Loucy (cell line): ENCODE data around the gene PAXIP1.

ENCODE experiments used
- H2AFZ ChIP-seq: fragments of 200-600 bp; sonication (generic); 2 replicates; pipeline ENCODE4 v1.6.0; 2016; ENCODE audit warnings: antibody characterized with exemption, mild to moderate bottlenecking, low read length, moderate library complexity
- H3F3A ChIP-seq: fragments of 200-600 bp; 2 replicates; pipeline ENCODE4 v1.6.0; 2016; ENCODE audit warnings: antibody characterized with exemption, low read depth, mild to moderate bottlenecking
- H3K27me3 ChIP-seq: fragments of 200-600 bp; sonication (generic); 2 replicates; pipeline ENCODE4 v1.6.1; 2014; ENCODE audit warnings: low read length, mild to moderate bottlenecking; ENCODE audit not compliant: insufficient read depth, poor library complexity, severe bottlenecking
- H3K36me3 ChIP-seq: fragments of 200-600 bp; sonication (generic); 2 replicates; pipeline ENCODE4 v1.6.1; 2016; ENCODE audit warnings: low read length; ENCODE audit not compliant: insufficient read depth
- H3K4me1 ChIP-seq: fragments of 200-600 bp; sonication (generic); 2 replicates; pipeline ENCODE4 v1.5.1; 2014; ENCODE audit warnings: low read length, mild to moderate bottlenecking; ENCODE audit not compliant: insufficient read depth, poor library complexity, severe bottlenecking
- H3K4me2 ChIP-seq: fragments of 200-600 bp; sonication (generic); 2 replicates; pipeline ENCODE4 v1.6.0; 2014; ENCODE audit warnings: antibody characterized with exemption, low read length, low read depth, mild to moderate bottlenecking; ENCODE audit not compliant: poor library complexity, severe bottlenecking
- H3K4me3 ChIP-seq: fragments of 200-600 bp; sonication (generic); 2 replicates; pipeline ENCODE4 v1.5.1; 2014; ENCODE audit warnings: low read length, mild to moderate bottlenecking, mixed read lengths; ENCODE audit not compliant: poor library complexity, severe bottlenecking
- H3K79me2 ChIP-seq: fragments of 200-600 bp; sonication (generic); 2 replicates; pipeline ENCODE4 v1.6.1; 2014; ENCODE audit warnings: low read length; ENCODE audit not compliant: insufficient read depth
- H3K9ac ChIP-seq: fragments of 200-600 bp; sonication (generic); 2 replicates; pipeline ENCODE4 v1.6.0; 2014; ENCODE audit warnings: mild to moderate bottlenecking, low read depth, low read length, moderate library complexity; ENCODE audit not compliant: poor library complexity, severe bottlenecking
- H3K9me2 ChIP-seq: fragments of 200-600 bp; sonication (generic); replicated peaks from 2 replicates; pipeline ENCODE4 v1.6.1; 2016; ENCODE audit warnings: low read depth, low read length, mixed read lengths
- H3K9me3 ChIP-seq: fragments of 200-600 bp; sonication (generic); 2 replicates; pipeline ENCODE4 v1.6.1; 2014; ENCODE audit warnings: mild to moderate bottlenecking, antibody characterized with exemption, low read length, low read depth; ENCODE audit not compliant: insufficient read depth
- H4K20me1 ChIP-seq: fragments of 200-600 bp; sonication (generic); 2 replicates; pipeline ENCODE4 v1.6.0; 2014; ENCODE audit warnings: antibody characterized with exemption, low read length, mild to moderate bottlenecking; ENCODE audit not compliant: insufficient read depth, poor library complexity, severe bottlenecking
- EZH2phosphoT487 ChIP-seq: fragments of 200-600 bp; IDR thresholded peaks from 2 replicates; pipeline ENCODE4 v1.6.1; 2018; ENCODE audit warnings: antibody characterized with exemption, mild to moderate bottlenecking, moderate library complexity, borderline replicate concordance
- TF ChIP-seq, protein P1 (sequence below): fragments of 200-600 bp; sonication (generic); conservative IDR thresholded peaks from 2 replicates; pipeline ENCODE4 v1.5.1; 2014; ENCODE audit warnings: mild to moderate bottlenecking, antibody characterized with exemption, low read length

The PAXIP1 gene

DNA sequence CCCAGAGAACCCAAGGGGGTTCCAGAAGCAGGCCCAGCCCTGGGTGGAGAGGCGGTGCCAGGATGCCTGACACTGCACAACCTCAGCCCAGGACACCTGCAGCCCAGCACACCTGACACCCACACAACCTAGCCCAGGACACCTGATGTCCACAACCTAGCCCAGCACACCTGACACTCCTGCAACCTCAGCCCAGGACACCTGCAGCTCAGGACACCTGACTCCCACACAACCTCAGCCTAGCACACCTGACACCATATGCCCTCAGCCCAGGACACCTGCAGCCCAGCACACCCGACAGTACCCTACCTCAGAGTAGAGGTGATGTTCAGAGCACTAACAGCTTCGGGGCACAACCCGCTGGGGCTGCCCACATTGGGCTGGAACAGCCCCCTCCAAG lies 87.3 kb downstream of the PAXIP1 start:
- Histone ChIP-seq H3F3A (no peaks in the 10 kb centered on the region), H4K20me1 (no peaks in the 10 kb centered on the region)
- TF ChIP-seq, protein P1, sequence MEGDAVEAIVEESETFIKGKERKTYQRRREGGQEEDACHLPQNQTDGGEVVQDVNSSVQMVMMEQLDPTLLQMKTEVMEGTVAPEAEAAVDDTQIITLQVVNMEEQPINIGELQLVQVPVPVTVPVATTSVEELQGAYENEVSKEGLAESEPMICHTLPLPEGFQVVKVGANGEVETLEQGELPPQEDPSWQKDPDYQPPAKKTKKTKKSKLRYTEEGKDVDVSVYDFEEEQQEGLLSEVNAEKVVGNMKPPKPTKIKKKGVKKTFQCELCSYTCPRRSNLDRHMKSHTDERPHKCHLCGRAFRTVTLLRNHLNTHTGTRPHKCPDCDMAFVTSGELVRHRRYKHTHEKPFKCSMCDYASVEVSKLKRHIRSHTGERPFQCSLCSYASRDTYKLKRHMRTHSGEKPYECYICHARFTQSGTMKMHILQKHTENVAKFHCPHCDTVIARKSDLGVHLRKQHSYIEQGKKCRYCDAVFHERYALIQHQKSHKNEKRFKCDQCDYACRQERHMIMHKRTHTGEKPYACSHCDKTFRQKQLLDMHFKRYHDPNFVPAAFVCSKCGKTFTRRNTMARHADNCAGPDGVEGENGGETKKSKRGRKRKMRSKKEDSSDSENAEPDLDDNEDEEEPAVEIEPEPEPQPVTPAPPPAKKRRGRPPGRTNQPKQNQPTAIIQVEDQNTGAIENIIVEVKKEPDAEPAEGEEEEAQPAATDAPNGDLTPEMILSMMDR, result no peak

GRCh38 chr7:154914996-154915380 lies 87.9 kb downstream of the PAXIP1 start:
- Histone ChIP-seq H2AFZ (no peak overlapping the region), H3K4me1 (no peaks in the 10 kb centered on the region), H3F3A (no peaks in the 10 kb centered on the region), H3K9ac (no peak overlapping the region), H3K9me3 (no peaks in the 10 kb centered on the region), H3K9me2 (no peaks in the 10 kb centered on the region), H4K20me1 (no peaks in the 10 kb centered on the region), H3K27me3 (no peaks in the 10 kb centered on the region), H3K36me3 (no peaks in the 10 kb centered on the region), H3K79me2 (no peaks in the 10 kb centered on the region), H3K4me3 (no peak overlapping the region), H3K4me2 (no peak overlapping the region)
- TF ChIP-seq EZH2phosphoT487, result no peak
- TF ChIP-seq, protein P1, result peak; percentile 44

More for the DNA sequence above, 87.3 kb downstream of the PAXIP1 start:
- H3K27me3 ChIP-seq, result no peaks in the 10 kb centered on the region
- no peak overlapping the region for H3K9ac ChIP-seq
- no peaks in the 10 kb centered on the region for H3K36me3 ChIP-seq
- no peaks in the 10 kb centered on the region for H3K9me2 ChIP-seq
- H3K4me2 ChIP-seq, result no peak overlapping the region
- no peaks in the 10 kb centered on the region for H3K9me3 ChIP-seq
- no peak overlapping the region for H2AFZ ChIP-seq
- H3K79me2 ChIP-seq, result no peaks in the 10 kb centered on the region
- H3K4me1 ChIP-seq, result no peaks in the 10 kb centered on the region
- no peak overlapping the region for H3K4me3 ChIP-seq

DNA sequence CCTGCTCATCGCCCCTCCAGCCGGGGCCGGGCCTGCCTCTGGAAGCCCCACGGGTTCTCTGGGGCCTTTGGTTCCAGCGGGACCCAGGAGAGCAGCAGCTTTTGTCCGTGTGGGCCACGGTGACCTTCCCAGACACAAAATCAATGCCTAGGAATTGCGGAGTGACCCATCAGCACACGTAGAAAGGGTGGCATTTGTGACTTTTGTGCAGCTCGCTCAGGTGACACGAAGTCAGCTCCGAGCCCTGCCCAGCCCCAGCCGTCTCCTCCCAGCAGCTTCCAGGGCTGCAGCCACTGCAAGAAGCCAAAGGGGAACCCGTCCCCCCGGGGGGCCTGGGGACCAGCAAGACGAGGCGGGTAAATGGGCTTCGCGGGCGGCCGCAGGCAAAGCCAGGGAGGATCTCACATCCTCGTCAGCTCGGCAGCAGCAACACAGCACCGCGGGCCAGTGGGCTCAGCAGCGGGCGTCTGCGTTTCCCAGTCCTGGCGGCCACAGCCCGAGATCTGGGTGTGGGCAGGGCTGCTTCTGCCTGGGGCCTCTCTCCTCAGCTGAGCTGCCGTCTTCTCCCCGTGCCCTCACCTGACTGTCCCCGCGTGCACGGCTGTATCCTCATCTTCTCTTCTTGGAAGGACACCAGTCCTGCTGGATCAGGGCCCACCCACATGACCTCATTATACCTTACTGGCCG lies 88.5 kb downstream of the PAXIP1 start:
- no peaks in the 10 kb centered on the region for H4K20me1 ChIP-seq
- TF ChIP-seq, protein P1, result no peak
- TF ChIP-seq EZH2phosphoT487, result no peak
- no peak overlapping the region for H3K9ac ChIP-seq
- H3K27me3 ChIP-seq, result no peaks in the 10 kb centered on the region
- no peak overlapping the region for H3K4me2 ChIP-seq
- H3K36me3 ChIP-seq, result no peaks in the 10 kb centered on the region
- no peak overlapping the region for H3K4me3 ChIP-seq
- no peak overlapping the region for H2AFZ ChIP-seq
- H3K79me2 ChIP-seq, result no peaks in the 10 kb centered on the region
- no peaks in the 10 kb centered on the region for H3F3A ChIP-seq
- H3K9me2 ChIP-seq, result no peaks in the 10 kb centered on the region
- H3K9me3 ChIP-seq, result no peaks in the 10 kb centered on the region
- H3K4me1 ChIP-seq, result no peaks in the 10 kb centered on the region
